GM12891 (cell line): Measurements from ENCODE around the gene SIAH1.

Source experiments
- POLR2A ChIP-seq: IDR thresholded peaks from 2 replicates; pipeline ENCODE4 v1.6.1; 2011; ENCODE audit warnings: low read depth, low read length, control low read depth
- POLR2AphosphoS5 ChIP-seq: IDR thresholded peaks from 2 replicates; pipeline ENCODE4 v1.6.1; 2011; ENCODE audit warnings: low read depth, low read length, control low read depth
- TAF1 ChIP-seq: IDR thresholded peaks from 2 replicates; pipeline ENCODE4 v1.6.1; 2011; ENCODE audit warnings: low read depth, low read length, control low read depth

DNA sequence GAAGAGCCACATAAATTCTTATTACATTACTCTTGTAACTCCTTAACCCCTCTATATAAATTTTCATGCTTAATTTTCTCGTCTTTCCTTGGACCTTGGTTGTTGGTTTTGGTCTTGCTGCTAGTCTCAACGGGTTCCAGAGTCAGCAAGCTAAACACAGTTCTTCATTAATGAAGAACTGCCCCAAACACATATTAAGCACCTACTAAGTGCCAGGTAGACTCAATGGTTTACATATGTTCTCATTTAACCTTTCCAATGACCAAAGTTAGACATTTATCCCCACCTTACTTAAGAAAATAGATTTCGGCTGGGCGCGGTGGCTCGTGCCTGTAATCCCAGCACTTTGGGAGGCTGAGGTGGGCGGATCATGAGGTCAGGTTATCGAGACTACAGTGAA is 15.0 kb downstream of the SIAH1 start:
- TF ChIP-seq POLR2A (no peak), TAF1 (no peak), POLR2AphosphoS5 (no peak)
